ENCODE data around the gene TGFBR1.

DNA sequence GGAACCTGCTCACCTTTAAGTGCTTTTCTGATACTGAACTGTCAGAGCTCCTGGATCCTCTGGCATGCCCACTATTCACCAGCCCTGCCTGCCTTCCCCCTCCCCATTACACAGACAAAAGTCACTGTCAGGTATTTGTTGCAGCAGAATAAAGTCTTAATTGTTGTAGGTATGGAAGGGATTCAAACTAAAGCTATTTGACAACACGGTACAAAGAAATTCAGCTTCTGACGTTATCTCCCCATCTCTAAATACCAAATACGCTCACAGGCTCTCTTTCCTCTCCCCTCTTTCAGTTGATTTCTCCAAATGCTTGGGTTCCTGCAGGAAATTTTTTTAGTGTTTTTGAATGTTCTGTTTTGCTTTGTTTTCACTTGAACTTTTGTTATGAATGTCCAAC is 9.3 kb upstream of the TGFBR1 start:
- TF ChIP-seq, protein P1, sequence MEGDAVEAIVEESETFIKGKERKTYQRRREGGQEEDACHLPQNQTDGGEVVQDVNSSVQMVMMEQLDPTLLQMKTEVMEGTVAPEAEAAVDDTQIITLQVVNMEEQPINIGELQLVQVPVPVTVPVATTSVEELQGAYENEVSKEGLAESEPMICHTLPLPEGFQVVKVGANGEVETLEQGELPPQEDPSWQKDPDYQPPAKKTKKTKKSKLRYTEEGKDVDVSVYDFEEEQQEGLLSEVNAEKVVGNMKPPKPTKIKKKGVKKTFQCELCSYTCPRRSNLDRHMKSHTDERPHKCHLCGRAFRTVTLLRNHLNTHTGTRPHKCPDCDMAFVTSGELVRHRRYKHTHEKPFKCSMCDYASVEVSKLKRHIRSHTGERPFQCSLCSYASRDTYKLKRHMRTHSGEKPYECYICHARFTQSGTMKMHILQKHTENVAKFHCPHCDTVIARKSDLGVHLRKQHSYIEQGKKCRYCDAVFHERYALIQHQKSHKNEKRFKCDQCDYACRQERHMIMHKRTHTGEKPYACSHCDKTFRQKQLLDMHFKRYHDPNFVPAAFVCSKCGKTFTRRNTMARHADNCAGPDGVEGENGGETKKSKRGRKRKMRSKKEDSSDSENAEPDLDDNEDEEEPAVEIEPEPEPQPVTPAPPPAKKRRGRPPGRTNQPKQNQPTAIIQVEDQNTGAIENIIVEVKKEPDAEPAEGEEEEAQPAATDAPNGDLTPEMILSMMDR (IDR thresholded peaks at IDR 0.05; ENCODE audit: poor library complexity), result no peak
- TF ChIP-seq EZH2phosphoT487 (IDR thresholded peaks at IDR 0.05; ENCODE audit: low read depth, severe bottlenecking, unreplicated experiment), result no peak
